Dermis microvascular lymphatic vessel endothelial cell (primary cell): Measurements from ENCODE around the gene HIP1. TPM values are rescaled to one million over a fixed set of nuclear protein-coding genes. Genes with fewer than 3 reads are reported as not detected.
A peak's percentile ranks its signal among the peaks of the same experiment; 100 is the strongest.
"Not testable (repeated sequence)": the region's sequence is repeated elsewhere in the genome, so short reads cannot be mapped to it uniquely, and the experiment has no call there.

Experiments
- DNase-seq, 2 donors: peaks; one replicate each; pipeline versions ENCODE4 v3.0.0 to v3.0.0-alpha.2; 2010; ENCODE audit warnings: low read depth in 2 of 2
- total RNA-seq: library from RNA; depleted of rRNA; stranded (reverse); fragments of >200 nt; gene quantifications from 2 replicates; pipeline ENCODE4 v1.2.1, GENCODE V29; 2014

Gene HIP1
- 30.0 and 32.6 TPM in 2 replicates for total RNA-seq

DNA sequence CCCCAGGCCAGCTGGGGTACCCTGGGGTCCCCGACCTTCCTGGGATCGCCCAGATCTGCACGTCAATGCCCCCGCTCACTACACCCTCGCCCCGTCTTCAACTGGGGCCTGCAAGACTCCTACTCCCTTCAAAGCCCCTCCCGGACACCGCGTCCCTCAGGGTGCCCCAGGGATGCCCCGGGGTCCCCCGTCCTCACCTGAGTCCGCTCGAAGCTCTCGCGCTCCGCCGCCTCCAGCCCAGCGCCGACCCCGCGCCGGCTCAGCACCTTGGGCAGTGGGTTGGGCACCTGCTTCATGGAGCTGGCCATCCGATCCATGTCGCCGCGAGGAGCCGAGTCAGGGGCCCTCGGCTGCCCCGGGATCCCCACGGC, at the start of gene HIP1:
HIP1 (minus strand) TSS at position 338 of the 371 bp plus-strand sequence; CDS start at position 317, 21 bp downstream.
- no peak for DNase-seq

DNA sequence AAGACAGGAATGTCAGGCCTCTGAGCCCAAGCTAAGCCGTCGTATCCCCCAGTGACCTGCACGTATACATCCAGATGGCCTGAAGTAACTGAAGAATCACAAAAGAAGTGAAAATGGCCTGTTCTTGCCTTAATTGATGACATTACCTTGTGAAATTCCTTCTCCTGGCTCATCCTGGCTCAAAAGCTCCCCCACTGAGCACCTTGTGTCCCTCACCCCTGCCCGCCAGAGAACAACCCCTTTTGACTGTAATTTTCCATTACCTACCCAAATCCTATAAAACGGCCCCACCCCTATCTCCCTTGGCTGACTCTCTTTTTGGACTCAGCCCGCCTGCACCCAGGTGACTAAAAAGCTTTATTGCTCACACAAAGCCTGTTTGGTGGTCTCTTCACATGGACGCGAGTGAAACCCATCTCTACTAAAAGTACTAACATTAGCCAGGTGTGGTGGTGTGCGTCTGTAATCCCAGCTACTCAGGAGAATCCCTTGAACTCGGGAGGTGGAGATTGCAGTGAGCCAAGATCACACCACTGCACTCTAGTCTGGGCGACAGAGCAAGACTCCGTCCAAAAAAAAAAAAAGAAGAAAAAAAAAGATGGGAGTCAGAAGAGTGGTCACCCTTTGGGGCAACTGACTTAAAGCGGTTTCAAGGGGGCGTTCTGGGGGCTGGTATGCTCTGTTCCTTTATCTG, 49.6 kb upstream of the HIP1 start:
- not testable (repeated sequence) for DNase-seq

- DNase-seq, result not testable (repeated sequence)
These were observed 44.3 kb upstream of the HIP1 start for GRCh38 chr7:75783058-75783457.

GRCh38 chr7:75780647-75781273, 42.0 kb upstream of the HIP1 start:
- not testable (repeated sequence) for DNase-seq

GRCh38 chr7:75779516-75779915, 40.8 kb upstream of the HIP1 start:
- not testable (repeated sequence) for DNase-seq

DNA sequence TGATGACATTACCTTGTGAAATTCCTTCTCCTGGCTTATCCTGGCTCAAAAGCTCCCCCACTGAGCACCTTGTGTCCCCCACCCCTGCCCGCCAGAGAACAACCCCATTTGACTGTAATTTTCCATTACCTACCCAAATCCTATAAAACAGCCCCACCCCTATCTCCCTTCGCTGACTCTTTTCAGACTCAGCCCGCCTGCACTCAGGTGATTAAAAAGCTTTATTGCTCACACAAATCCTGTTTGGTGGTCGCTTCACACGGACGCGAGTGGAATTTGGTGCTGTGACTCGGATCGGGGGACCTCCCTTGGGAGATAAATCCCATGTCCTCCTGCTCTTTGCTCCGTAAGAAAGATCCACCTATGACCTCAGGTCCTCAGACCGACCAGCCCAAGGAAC, 40.3 kb upstream of the HIP1 start:
- not testable (repeated sequence) for DNase-seq

- peak; percentile 24 to 34 for DNase-seq
These were observed 37.7 kb upstream of the HIP1 start for GRCh38 chr7:75776295-75776971.

- DNase-seq, result not testable (repeated sequence)
These were observed 35.2 kb upstream of the HIP1 start for GRCh38 chr7:75773958-75774357.

DNA sequence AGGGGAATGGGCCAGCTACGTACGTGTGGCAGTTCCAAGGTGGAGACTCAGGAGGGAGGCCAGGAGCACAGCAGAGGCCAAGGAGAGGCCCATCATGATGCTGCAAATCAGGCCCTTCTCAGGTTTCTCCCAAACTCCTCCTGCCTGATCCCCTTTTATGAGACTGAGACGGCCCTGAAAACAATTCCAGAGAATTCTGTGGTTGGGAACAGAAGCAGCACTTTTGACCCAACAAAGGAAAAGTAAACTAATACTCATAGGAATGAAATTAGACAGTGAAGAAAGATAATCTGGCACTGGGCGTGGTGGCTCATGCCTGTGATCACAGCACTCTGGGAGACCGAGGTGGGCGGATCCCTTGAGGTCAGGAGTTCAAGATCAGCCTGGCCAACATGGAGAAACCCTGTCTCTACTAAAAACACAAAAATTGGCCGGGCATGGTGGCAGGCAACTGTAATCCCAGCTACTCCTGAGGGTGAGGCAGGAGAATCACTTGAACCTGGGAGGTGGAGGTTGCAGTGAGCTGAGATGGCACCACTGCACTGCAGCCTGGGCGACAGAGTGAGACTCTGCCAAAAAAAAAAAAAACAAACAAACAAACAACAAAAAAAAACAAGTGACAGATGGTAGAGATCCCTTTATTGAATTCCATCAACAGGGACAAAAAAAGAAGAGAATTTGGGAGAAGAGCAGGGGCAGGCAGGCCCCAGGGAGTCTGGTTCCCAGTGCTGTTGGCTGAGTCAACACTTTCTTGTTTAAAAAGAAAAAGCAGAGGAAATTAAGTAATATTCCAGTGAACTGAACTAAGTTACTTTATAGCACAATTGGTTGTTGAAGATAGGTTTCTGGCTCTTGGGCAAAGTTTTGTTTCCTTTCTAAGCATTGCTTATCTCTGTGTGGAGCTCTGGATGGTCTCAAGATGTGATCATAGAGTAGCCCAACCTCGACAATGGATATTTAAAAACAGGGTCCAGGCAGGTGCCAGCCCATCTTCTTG, 33.6 kb upstream of the HIP1 start, which contains the start of gene CCL26:
CCL26 (minus strand) TSS at position 131 of the 997 bp plus-strand sequence; CDS start at position 96, 35 bp downstream.
- DNase-seq, result no peak

- no peak for DNase-seq
These were observed 32.5 kb upstream of the HIP1 start for GRCh38 chr7:75771224-75771623.

GRCh38 chr7:75762350-75762917, 23.7 kb upstream of the HIP1 start:
- peak; percentile 56 to 71 for DNase-seq

DNA sequence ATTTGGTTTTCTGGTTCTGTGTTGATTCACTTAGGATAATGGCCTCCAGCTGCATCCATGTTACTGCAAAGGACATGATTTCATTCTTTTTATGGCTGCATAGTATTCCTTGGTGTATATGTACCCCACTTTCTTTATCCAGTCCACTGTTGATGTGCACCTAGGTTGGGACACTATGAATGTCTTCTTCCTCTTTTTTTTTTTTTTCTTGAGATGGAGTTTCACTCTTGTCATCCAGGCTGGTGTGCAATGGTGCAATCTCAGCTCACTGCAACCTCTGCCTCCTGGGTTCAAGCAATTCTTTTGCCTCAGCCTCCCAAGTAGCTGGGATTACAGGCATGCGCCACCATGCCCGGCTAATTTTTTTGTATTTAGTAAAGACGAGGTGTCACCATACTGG, 23.1 kb upstream of the HIP1 start:
- not testable (repeated sequence) for DNase-seq

DNA sequence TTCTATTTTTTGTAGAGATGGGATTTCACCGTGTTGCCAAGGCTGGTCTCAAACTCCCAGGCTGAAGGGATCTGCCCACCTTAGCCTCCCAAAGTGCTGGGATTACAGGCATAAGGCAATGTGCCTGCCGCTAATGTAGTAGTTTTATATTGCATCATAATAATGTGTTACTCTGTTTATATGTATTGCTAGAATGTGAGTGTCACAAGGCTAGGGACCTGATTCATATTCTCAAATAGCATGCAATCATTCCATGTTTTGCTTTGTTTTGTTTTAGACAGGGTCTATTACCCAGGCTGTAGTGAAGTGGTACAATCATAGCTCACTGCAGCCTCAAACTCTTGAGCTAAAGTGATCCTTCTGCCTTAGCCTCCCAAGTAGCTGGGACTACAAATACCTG, 19.8 kb upstream of the HIP1 start:
- no peak for DNase-seq

GRCh38 chr7:75757860-75758259, 19.1 kb upstream of the HIP1 start:
- DNase-seq, result no peak

GRCh38 chr7:75756991-75757676, 18.4 kb upstream of the HIP1 start:
- peak; percentile 50 to 71 for DNase-seq

DNA sequence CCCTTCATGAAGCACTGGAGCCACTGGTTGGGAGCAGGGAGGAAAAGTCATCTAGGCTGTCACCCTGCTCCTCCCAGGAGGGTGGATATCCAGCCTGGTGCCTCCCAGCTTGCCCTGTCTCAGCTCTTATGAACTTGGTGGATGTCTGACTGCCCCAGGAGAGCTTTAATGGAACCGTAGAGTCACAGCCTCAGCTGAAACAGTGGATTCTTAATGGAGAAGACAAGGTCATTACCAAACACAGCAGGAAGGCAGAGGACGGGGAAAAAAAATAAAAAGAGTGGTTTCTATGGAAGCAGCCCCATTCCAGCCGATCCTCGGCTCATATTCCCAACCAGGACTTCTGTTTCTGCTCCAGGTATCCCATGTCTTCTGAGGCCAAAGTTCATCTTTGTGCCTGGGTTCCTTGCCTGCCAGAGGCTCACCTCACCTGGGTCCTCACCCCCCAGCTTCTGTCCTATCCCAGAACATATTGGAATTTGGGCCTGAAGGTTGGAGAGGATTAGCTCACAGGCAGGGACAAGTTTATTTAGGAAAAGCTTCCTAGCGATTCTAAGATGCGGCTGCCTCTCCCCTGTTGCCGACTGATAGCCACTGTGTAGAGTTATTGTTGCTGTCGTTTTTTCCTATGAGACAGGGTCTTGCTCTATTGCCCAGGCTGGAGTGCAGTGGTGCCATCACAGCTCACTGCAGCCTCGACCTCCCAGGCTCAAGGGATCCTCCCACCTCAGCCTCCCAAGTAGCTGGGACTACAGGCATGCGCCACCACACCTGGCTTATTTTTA, 17.7 kb upstream of the HIP1 start:
- no peak for DNase-seq

GRCh38 chr7:75743455-75743859, 4.7 kb upstream of the HIP1 start:
- DNase-seq, result no peak

- DNase-seq, result no peak
These were observed 2.2 kb upstream of the HIP1 start for GRCh38 chr7:75740846-75741497.
